Naive thymus-derived CD4-positive, alpha-beta T cell (primary cell): ENCODE results near the gene ZNF213. TPM values are rescaled to one million over a fixed set of nuclear protein-coding genes. Genes with fewer than 3 reads are reported as not detected.
A peak's percentile ranks its signal among the peaks of the same experiment; 100 is the strongest.

ENCODE experiments used
- ATAC-seq: fragments of 150-1000 bp; cut with Tn5 transposase; 2 replicates; pipeline ENCODE4 v1.10.0; 2021; ENCODE audit warnings: mild to moderate bottlenecking, moderate library complexity
- CTCF ChIA-PET: fragments of 350-600 bp; sonication (Branson Sonifier 250); formaldehyde crosslinking; loops from one replicate; lab custom pipeline; 2021; ENCODE audit warnings: antibody characterized with exemption; lab: Charles Lee
- POLR2A ChIA-PET: fragments of 350-600 bp; sonication (Branson Sonifier 250); formaldehyde crosslinking; loops from one replicate; lab custom pipeline; 2021; ENCODE audit warnings: antibody characterized with exemption, inconsistent platforms; lab: Charles Lee
- DNase-seq, 9 donors: peaks; one replicate each; pipeline versions ENCODE4 v3.0.0 to v3.0.0-alpha.2; 2020 to 2022; ENCODE audit warnings: mixed read lengths in 1 of 9
- H3K27ac ChIP-seq: one replicate; pipeline ENCODE4 v1.7.0; 2013; ENCODE audit warnings: mild to moderate bottlenecking, low read depth, low read length, moderate library complexity
- H3K27me3 ChIP-seq, 2 donors: one replicate each; pipeline ENCODE4 v1.7.0; 2013; ENCODE audit warnings: low read length in 2 of 2, mild to moderate bottlenecking in 2 of 2, moderate library complexity in 2 of 2; ENCODE audit not compliant: control insufficient read depth in 2 of 2, insufficient read depth in 2 of 2
- H3K36me3 ChIP-seq, 3 experiments: 1 replicate in 2 of 3; 2 replicates in 1 of 3; pipeline ENCODE4 v1.7.0; 2013; ENCODE audit warnings: low read length in 3 of 3, mild to moderate bottlenecking in 3 of 3, moderate library complexity in 1 of 3; ENCODE audit not compliant: insufficient read depth in 3 of 3, control insufficient read depth in 2 of 3
- H3K4me1 ChIP-seq, 2 donors: one replicate each; pipeline ENCODE4 v1.7.0; 2013; ENCODE audit warnings: low read length in 2 of 2, mild to moderate bottlenecking in 2 of 2, moderate library complexity in 1 of 2; ENCODE audit not compliant: control insufficient read depth in 2 of 2, insufficient read depth in 2 of 2
- H3K4me3 ChIP-seq: 2 replicates; pipeline ENCODE4 v1.7.0; 2013; ENCODE audit warnings: mild to moderate bottlenecking, low read length
- H3K9me3 ChIP-seq, 3 experiments: 1 replicate in 2 of 3; 2 replicates in 1 of 3; pipeline ENCODE4 v1.7.0; 2013; ENCODE audit warnings: low read length in 3 of 3; ENCODE audit not compliant: control insufficient read depth in 2 of 3
- H3K27ac Mint-ChIP-seq, 9 donors: one replicate each; pipeline ENCODE4 v1.8.0; 2020 to 2022; ENCODE audit warnings: mixed read lengths in 9 of 9, mild to moderate bottlenecking in 8 of 9, moderate library complexity in 5 of 9, inconsistent platforms in 2 of 9
- H3K27me3 Mint-ChIP-seq, 5 donors: one replicate each; pipeline ENCODE4 v1.8.0; 2021 to 2022; ENCODE audit warnings: mixed read lengths in 5 of 5, mild to moderate bottlenecking in 1 of 5
- H3K36me3 Mint-ChIP-seq, 5 donors: one replicate each; pipeline ENCODE4 v1.8.0; 2020 to 2022; ENCODE audit warnings: mixed read lengths in 5 of 5, mild to moderate bottlenecking in 3 of 5, inconsistent platforms in 1 of 5
- H3K4me1 Mint-ChIP-seq, 7 donors: one replicate each; pipeline ENCODE4 v1.8.0; 2020 to 2022; ENCODE audit warnings: mixed read lengths in 7 of 7, mild to moderate bottlenecking in 3 of 7, inconsistent platforms in 1 of 7
- H3K4me3 Mint-ChIP-seq, 10 donors: one replicate each; pipeline ENCODE4 v1.8.0; 2020 to 2022; ENCODE audit warnings: mild to moderate bottlenecking in 10 of 10, mixed read lengths in 10 of 10, moderate library complexity in 6 of 10, inconsistent platforms in 2 of 10
- H3K9me3 Mint-ChIP-seq, 11 donors: one replicate each; pipeline ENCODE4 v1.8.0; 2020 to 2022; ENCODE audit warnings: mixed read lengths in 11 of 11, mild to moderate bottlenecking in 4 of 11, inconsistent platforms in 1 of 11, moderate library complexity in 1 of 11
- intact Hi-C, 2 donors: fragments of 100-400 bp; cut with micrococcal nuclease; formaldehyde crosslinking; loops; one replicate each; pipeline ENCODE4 v1.15.1; 2023
- polyA plus RNA-seq, 2 donors: library from polyadenylated mRNA; unstranded; fragments of 300-500 nt; fragmentation: Illumina TruSeq; gene quantifications; one replicate each; pipeline ENCODE4 v1.2.3, GENCODE V29; 2021
- total RNA-seq, 6 experiments: library from RNA in 5 of 6; stranded (reverse) in 5 of 6; gene quantifications; 1 replicate in 5 of 6; 2 replicates in 1 of 6; pipeline ENCODE4 v1.2.3 and lab custom pipeline; 2021 to 2026

ZNF213 gene, protein sequence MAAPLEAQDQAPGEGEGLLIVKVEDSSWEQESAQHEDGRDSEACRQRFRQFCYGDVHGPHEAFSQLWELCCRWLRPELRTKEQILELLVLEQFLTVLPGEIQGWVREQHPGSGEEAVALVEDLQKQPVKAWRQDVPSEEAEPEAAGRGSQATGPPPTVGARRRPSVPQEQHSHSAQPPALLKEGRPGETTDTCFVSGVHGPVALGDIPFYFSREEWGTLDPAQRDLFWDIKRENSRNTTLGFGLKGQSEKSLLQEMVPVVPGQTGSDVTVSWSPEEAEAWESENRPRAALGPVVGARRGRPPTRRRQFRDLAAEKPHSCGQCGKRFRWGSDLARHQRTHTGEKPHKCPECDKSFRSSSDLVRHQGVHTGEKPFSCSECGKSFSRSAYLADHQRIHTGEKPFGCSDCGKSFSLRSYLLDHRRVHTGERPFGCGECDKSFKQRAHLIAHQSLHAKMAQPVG
- total RNA-seq (10 to 100 TPM in 3 of 5 experiments, 1 to 10 TPM in 2; 3.8 to 14.0 (median 11.8) TPM), polyA plus RNA-seq (1 to 10 TPM; 1.7 to 3.4 TPM), total RNA-seq (lab: John Stamatoyannopoulos, UW) (6.6 reads per million, percentile 28 among the genes with 10 or more reads in this experiment)

GRCh38 chr16:3134338-3135125, at the start of gene ZNF213:
Gene ZNF213, plus strand, starts transcription at chr16:3135029. Its CDS starts 2,252 bp downstream, at chr16:3137281.
- H3K4me3 Mint-ChIP-seq = peak within 1 kb of the TSS; percentile 93 to 99 (median 96)

DNA sequence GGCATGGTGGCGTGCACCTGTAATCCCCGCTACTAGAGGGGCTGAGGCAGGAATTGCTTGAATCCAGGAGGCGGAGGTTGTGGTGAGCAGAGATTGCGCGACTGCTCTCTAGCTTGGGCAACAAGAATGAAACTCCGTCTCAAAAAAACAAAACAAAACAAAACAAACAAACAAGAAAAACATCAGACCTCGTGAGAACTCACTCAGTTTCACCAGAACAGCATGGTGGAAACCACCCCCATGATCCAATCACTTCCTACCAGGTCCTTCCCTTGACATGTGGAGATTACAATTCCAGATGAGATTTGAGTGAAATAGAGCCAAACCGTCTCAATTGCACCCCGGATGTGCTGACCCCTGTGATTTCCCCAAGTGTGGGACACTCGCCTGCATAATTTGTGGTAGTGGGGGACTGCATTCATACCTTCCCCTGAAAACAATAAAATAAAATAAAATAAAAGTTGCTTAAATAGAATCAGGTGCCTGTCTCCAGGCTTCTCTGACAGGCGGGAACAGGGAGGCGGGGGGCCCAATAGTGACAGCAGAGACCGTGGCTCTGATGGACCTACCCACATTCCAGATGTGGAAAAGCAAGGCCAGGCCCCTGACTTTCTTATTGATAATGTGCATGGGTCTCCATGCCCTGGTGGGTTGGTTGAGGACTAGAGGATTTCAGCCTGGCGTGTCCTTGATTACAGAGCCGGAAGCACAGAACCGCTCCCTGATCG, 48.8 kb upstream of the ZNF213 start:
- POLR2A ChIA-PET = interaction anchor here (0.5 to 1.3 kb wide), 4 partner anchors 9 to 75 kb away, joined by 3 to 6 read pairs (median 4); no protein-coding TSS in a partner anchor
- Histone ChIP-seq H3K36me3 (no peaks in the 10 kb centered on the region), H3K27me3 (no peaks in the 10 kb centered on the region), H3K27ac (no peak overlapping the region), H3K4me3 (no peak overlapping the region), H3K9me3 (no peaks in the 10 kb centered on the region), H3K4me1 (peaks cover 14 to 20% of the 10 kb centered on the region in 2 donors)
- DNase-seq (no peak), ATAC-seq (no peak)
- CTCF ChIA-PET = interaction anchor here (0.9 to 1.2 kb wide), 3 partner anchors 10 to 48 kb away, joined by 3 to 4 read pairs (median 4); no protein-coding TSS in a partner anchor
- peaks cover 30 to 71% (median 54%) of the 10 kb centered on the region in 7 donors for H3K4me1 Mint-ChIP-seq
- peaks cover 0 to 24% (median 0%) of the 10 kb centered on the region in 5 donors for H3K36me3 Mint-ChIP-seq
- no peaks in the 10 kb centered on the region for H3K9me3 Mint-ChIP-seq
- H3K4me3 Mint-ChIP-seq = peak overlapping the region in 8 of 10 donors; percentile 35 to 73 (median 52)
- H3K27ac Mint-ChIP-seq = peak overlapping the region in 6 of 9 donors; percentile 43 to 75 (median 60)
- intact Hi-C loops = no loop called here
- H3K27me3 Mint-ChIP-seq = no peaks in the 10 kb centered on the region

More at GRCh38 chr16:3134338-3135125, at the start of gene ZNF213:
- ATAC-seq (peak; percentile 98), DNase-seq (peak; percentile 70 to 97 (median 95))
- peak within 1 kb of the TSS; percentile 94 to 98 (median 97) for H3K27ac Mint-ChIP-seq
- peaks cover 15 to 47% (median 37%) of the 10 kb centered on the region in 7 donors for H3K4me1 Mint-ChIP-seq
- no peaks in the 10 kb centered on the region for H3K27me3 Mint-ChIP-seq
- POLR2A ChIA-PET = interaction anchor here (0.5 to 11.8 kb wide), 46 partner anchors 9 to 791 kb away, joined by 3 to 95 read pairs (median 4); partner anchors contain the start of genes IL32, TIGD7, TNFRSF12A and ZNF174
- Histone ChIP-seq H3K27ac (peak within 1 kb of the TSS; percentile 93), H3K27me3 (no peaks in the 10 kb centered on the region), H3K9me3 (no peaks in the 10 kb centered on the region), H3K36me3 (peaks cover 0 to 29% (median 0%) of the 10 kb centered on the region in 3 experiments), H3K4me1 (peaks cover 12 to 14% of the 10 kb centered on the region in 2 donors), H3K4me3 (peak within 1 kb of the TSS; percentile 94)
- intact Hi-C loops = loop anchor here (1.0 to 10.0 kb wide), 12 partner anchors 10 to 707 kb away; partner anchors contain the start of genes CLUAP1 (in 2 of the 2), CCNF (in 1 of the 2), ELOB (in 1 of the 2) and ZNF174 (in 1 of the 2)
- H3K36me3 Mint-ChIP-seq = peaks cover 0 to 15% (median 3%) of the 10 kb centered on the region in 5 donors
- H3K9me3 Mint-ChIP-seq = no peaks in the 10 kb centered on the region
- CTCF ChIA-PET = interaction anchor here (0.7 to 11.8 kb wide), 18 partner anchors 9 to 327 kb away, joined by 3 to 244 read pairs (median 3); partner anchors contain the start of genes IL32 and ZSCAN10

GRCh38 chr16:3086596-3087242, 48.1 kb upstream of the ZNF213 start:
- H3K9me3 Mint-ChIP-seq = no peaks in the 10 kb centered on the region
- H3K27me3 Mint-ChIP-seq = no peaks in the 10 kb centered on the region
- peak; percentile 69 for ATAC-seq
- peak overlapping the region in 6 of 9 donors; percentile 21 to 81 (median 65) for H3K27ac Mint-ChIP-seq
- Histone ChIP-seq H3K36me3 (no peaks in the 10 kb centered on the region), H3K4me1 (peaks cover 12 to 26% of the 10 kb centered on the region in 2 donors), H3K27me3 (no peaks in the 10 kb centered on the region), H3K27ac (peak overlapping the region; percentile 22), H3K9me3 (no peaks in the 10 kb centered on the region), H3K4me3 (no peak overlapping the region)
- H3K36me3 Mint-ChIP-seq = peaks cover 0 to 21% (median 0%) of the 10 kb centered on the region in 5 donors
- CTCF ChIA-PET = interaction anchor here (0.7 to 1.7 kb wide), 4 partner anchors 16 to 47 kb away, joined by 3 to 7 read pairs (median 3); no protein-coding TSS in a partner anchor
- peaks cover 26 to 74% (median 56%) of the 10 kb centered on the region in 7 donors for H3K4me1 Mint-ChIP-seq
- POLR2A ChIA-PET = interaction anchor here (0.5 to 1.8 kb wide), 9 partner anchors 9 to 74 kb away, joined by 3 to 12 read pairs (median 4); partner anchors contain the start of gene ZSCAN10
- intact Hi-C loops = no loop called here
- no peak for DNase-seq
- H3K4me3 Mint-ChIP-seq = peak overlapping the region in 9 of 10 donors; percentile 7 to 74 (median 35)

DNA sequence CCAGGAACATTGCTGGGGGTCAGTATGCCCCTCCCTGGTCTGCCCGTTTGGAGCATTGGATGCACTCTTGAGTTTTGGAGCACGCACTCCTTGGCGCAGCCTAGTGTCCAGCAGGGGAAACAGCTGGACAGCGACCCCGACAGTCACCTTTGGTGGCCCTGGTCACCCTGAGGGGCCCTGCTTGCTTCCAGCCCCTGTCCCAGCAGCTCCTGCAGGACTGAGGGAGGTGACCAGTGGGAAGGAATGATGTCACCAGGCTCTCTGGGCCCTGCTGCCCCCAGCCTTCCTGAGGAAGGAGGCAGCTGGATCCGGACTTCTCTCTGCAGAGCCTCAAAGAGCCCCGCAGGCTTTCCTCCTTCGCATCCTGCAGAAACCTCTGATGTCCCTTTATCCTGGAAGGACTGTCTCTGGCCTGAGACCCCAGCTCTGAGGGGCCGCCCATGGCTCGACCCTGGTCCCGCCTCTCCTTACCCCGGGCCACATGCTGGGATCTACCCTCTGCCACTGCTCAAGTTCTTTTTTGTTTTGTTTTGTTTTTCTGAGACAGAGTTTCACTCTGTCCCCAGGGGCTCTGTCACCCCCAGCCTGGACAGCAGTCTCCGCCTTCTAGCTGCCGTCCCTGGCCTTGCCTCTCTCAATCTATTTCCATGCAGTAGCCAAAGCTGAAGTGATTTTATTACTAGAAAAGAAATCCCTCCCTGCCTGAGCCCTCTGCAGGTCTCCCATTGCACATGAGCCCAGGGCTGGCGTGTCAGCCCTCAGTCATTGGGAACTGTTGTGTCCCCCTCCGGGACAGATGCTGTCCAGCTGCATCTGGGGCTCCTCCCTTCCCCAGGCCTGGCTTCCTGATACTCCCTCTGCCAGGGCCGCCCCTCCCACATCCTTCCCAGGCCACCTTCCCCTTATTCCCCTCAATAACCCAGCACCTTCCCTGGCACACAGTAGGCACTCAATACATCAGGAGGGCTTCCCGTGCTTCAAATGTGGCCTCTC, 47.3 kb upstream of the ZNF213 start:
- H3K4me1 ChIP-seq = peaks cover 12 to 26% of the 10 kb centered on the region in 2 donors
- peak overlapping the region; percentile 22 for H3K27ac ChIP-seq
- ATAC-seq = peak; percentile 64
- H3K4me3 Mint-ChIP-seq = peak overlapping the region in 9 of 10 donors; percentile 32 to 76 (median 51)
- no peaks in the 10 kb centered on the region for H3K9me3 Mint-ChIP-seq
- no peaks in the 10 kb centered on the region for H3K27me3 ChIP-seq
- no peak overlapping the region for H3K4me3 ChIP-seq
- intact Hi-C loops = no loop called here
- peaks cover 0 to 20% (median 0%) of the 10 kb centered on the region in 5 donors for H3K36me3 Mint-ChIP-seq
- H3K27me3 Mint-ChIP-seq = no peaks in the 10 kb centered on the region
- peak overlapping the region in 8 of 9 donors; percentile 14 to 88 (median 69) for H3K27ac Mint-ChIP-seq
- H3K36me3 ChIP-seq = no peaks in the 10 kb centered on the region
- ChIA-PET POLR2A (interaction anchor here (0.6 to 1.8 kb wide), 9 partner anchors 10 to 42 kb away, joined by 3 to 12 read pairs (median 3); partner anchors contain the start of gene ZSCAN10), CTCF (interaction anchor here (0.7 to 1.7 kb wide), 5 partner anchors 9 to 46 kb away, joined by 3 to 7 read pairs (median 3); no protein-coding TSS in a partner anchor)
- H3K9me3 ChIP-seq = no peaks in the 10 kb centered on the region
- peaks cover 26 to 69% (median 56%) of the 10 kb centered on the region in 7 donors for H3K4me1 Mint-ChIP-seq
- DNase-seq = no peak
